Astrocyte (in vitro differentiated cells and primary cell): ENCODE results near the gene HPGDS. TPM values are rescaled to one million over a fixed set of nuclear protein-coding genes. Genes with fewer than 3 reads are reported as not detected.
A peak's percentile ranks its signal among the peaks of the same experiment; 100 is the strongest.

ENCODE experiments used
- DNase-seq: peaks from one replicate; pipeline ENCODE4 v3.0.0-alpha.2; 2010; ENCODE audit warnings: low read depth
- FAIRE-seq: peaks from 2 replicates; lab custom pipeline; 2011; peaks lifted over from hg19 to GRCh38; lab: Jason Lieb, UNC
- H2AFZ ChIP-seq: 2 replicates; pipeline ENCODE4 v1.6.0; 2012; ENCODE audit warnings: low read depth, low read length, inconsistent platforms
- H3K27ac ChIP-seq: 2 replicates; pipeline ENCODE4 v1.5.1; 2011; ENCODE audit warnings: low read depth, low read length, inconsistent platforms
- H3K27me3 ChIP-seq: 2 replicates; pipeline ENCODE4 v1.6.0; 2011; ENCODE audit warnings: low read length, inconsistent platforms; ENCODE audit not compliant: insufficient read depth
- H3K36me3 ChIP-seq: 2 replicates; pipeline ENCODE4 v1.5.1; 2011; ENCODE audit warnings: low read length, inconsistent platforms; ENCODE audit not compliant: insufficient read depth
- H3K4me1 ChIP-seq: 2 replicates; pipeline ENCODE4 v1.5.1; 2011; ENCODE audit warnings: low read length, inconsistent platforms; ENCODE audit not compliant: insufficient read depth
- H3K4me2 ChIP-seq: 2 replicates; pipeline ENCODE4 v1.6.0; 2012; ENCODE audit warnings: low read length, inconsistent platforms
- H3K4me3 ChIP-seq: 2 replicates; pipeline ENCODE4 v1.5.1; 2011; ENCODE audit warnings: low read depth, mild to moderate bottlenecking, low read length, inconsistent platforms; ENCODE audit not compliant: insufficient read depth
- H3K79me2 ChIP-seq: 2 replicates; pipeline ENCODE4 v1.6.0; 2012; ENCODE audit warnings: mild to moderate bottlenecking, low read length, inconsistent platforms; ENCODE audit not compliant: insufficient read depth
- H3K9ac ChIP-seq: 2 replicates; pipeline ENCODE4 v1.6.0; 2012; ENCODE audit warnings: mild to moderate bottlenecking, low read length, inconsistent platforms
- H3K9me3 ChIP-seq: 2 replicates; pipeline ENCODE4 v1.5.1; 2012; ENCODE audit warnings: low read depth, mild to moderate bottlenecking, low read length, inconsistent platforms; ENCODE audit not compliant: insufficient read depth
- H4K20me1 ChIP-seq: 2 replicates; pipeline ENCODE4 v1.6.0; 2012; ENCODE audit warnings: low read length, inconsistent platforms; ENCODE audit not compliant: insufficient read depth
- H3K27ac Mint-ChIP-seq: one replicate; pipeline ENCODE4 v1.8.0; 2021; ENCODE audit warnings: mild to moderate bottlenecking, mixed read lengths; ENCODE audit not compliant: unreplicated experiment
- H3K27me3 Mint-ChIP-seq: one replicate; pipeline ENCODE4 v1.8.0; 2021; ENCODE audit warnings: low read depth, mixed read lengths; ENCODE audit not compliant: unreplicated experiment
- H3K36me3 Mint-ChIP-seq: one replicate; pipeline ENCODE4 v1.8.0; 2021; ENCODE audit warnings: low read depth, mixed read lengths; ENCODE audit not compliant: unreplicated experiment
- H3K4me1 Mint-ChIP-seq: one replicate; pipeline ENCODE4 v1.8.0; 2021; ENCODE audit warnings: low read depth, mixed read lengths; ENCODE audit not compliant: unreplicated experiment
- H3K4me3 Mint-ChIP-seq: one replicate; pipeline ENCODE4 v1.8.0; 2021; ENCODE audit warnings: mild to moderate bottlenecking, moderate library complexity, mixed read lengths; ENCODE audit not compliant: unreplicated experiment
- H3K9me3 Mint-ChIP-seq: one replicate; pipeline ENCODE4 v1.8.0; 2021; ENCODE audit warnings: mild to moderate bottlenecking, mixed read lengths; ENCODE audit not compliant: unreplicated experiment
- CTCF ChIP-seq: IDR thresholded peaks from 2 replicates; pipeline ENCODE4 v1.5.1; 2011; ENCODE audit warnings: low read depth, mild to moderate bottlenecking, inconsistent platforms, low read length, moderate library complexity; ENCODE audit not compliant: insufficient read depth
- EZH2 ChIP-seq: IDR thresholded peaks from 2 replicates; pipeline ENCODE4 v1.6.1; 2012; ENCODE audit warnings: mild to moderate bottlenecking, low read length, inconsistent platforms; ENCODE audit not compliant: insufficient read depth
- total RNA-seq: library from RNA; stranded (reverse); gene quantifications from 2 replicates; pipeline ENCODE4 v1.2.1, GENCODE V29; 2021

HPGDS gene
- total RNA-seq, 1 donor from 2014 or later, result not detected

GRCh38 chr4:94349193-94349592, 6.6 kb upstream of the HPGDS start:
- Histone ChIP-seq H2AFZ (no peak overlapping the region), H4K20me1 (no peaks in the 10 kb centered on the region), H3K27me3 (no peaks in the 10 kb centered on the region), H3K36me3 (no peaks in the 10 kb centered on the region), H3K4me2 (no peak overlapping the region), H3K9me3 (no peaks in the 10 kb centered on the region), H3K9ac (no peak overlapping the region), H3K79me2 (no peaks in the 10 kb centered on the region), H3K4me1 (no peaks in the 10 kb centered on the region), H3K27ac (no peak overlapping the region), H3K4me3 (no peak overlapping the region)
- FAIRE-seq (no peak), DNase-seq (peak; percentile 35)
- Mint-ChIP-seq H3K36me3 (no peaks in the 10 kb centered on the region), H3K4me3 (no peak overlapping the region), H3K4me1 (peaks cover 8% of the 10 kb centered on the region), H3K27me3 (no peaks in the 10 kb centered on the region), H3K9me3 (no peaks in the 10 kb centered on the region), H3K27ac (no peak overlapping the region)
- no peak for TF ChIP-seq EZH2
- TF ChIP-seq CTCF, result no peak

GRCh38 chr4:94348666-94349065, 6.0 kb upstream of the HPGDS start:
- DNase-seq (no peak), FAIRE-seq (no peak)
- Mint-ChIP-seq H3K4me1 (peaks cover 8% of the 10 kb centered on the region), H3K9me3 (no peaks in the 10 kb centered on the region), H3K27me3 (no peaks in the 10 kb centered on the region), H3K4me3 (no peak overlapping the region), H3K27ac (peak overlapping the region; percentile 8), H3K36me3 (no peaks in the 10 kb centered on the region)
- H4K20me1 ChIP-seq, result no peaks in the 10 kb centered on the region
- H3K36me3 ChIP-seq, result no peaks in the 10 kb centered on the region
- H3K9me3 ChIP-seq, result no peaks in the 10 kb centered on the region
- no peaks in the 10 kb centered on the region for H3K27me3 ChIP-seq
- no peak overlapping the region for H3K4me2 ChIP-seq
- no peak overlapping the region for H3K4me3 ChIP-seq
- H2AFZ ChIP-seq, result no peak overlapping the region
- no peak overlapping the region for H3K27ac ChIP-seq
- H3K9ac ChIP-seq, result no peak overlapping the region
- TF ChIP-seq CTCF, result no peak
- no peak for TF ChIP-seq EZH2
- no peaks in the 10 kb centered on the region for H3K79me2 ChIP-seq
- H3K4me1 ChIP-seq, result no peaks in the 10 kb centered on the region

GRCh38 chr4:94346541-94346940, 3.9 kb upstream of the HPGDS start:
- Histone ChIP-seq H3K9ac (no peak overlapping the region), H3K9me3 (no peaks in the 10 kb centered on the region), H3K27ac (no peak overlapping the region), H3K36me3 (no peaks in the 10 kb centered on the region), H3K4me2 (no peak overlapping the region), H3K4me1 (no peaks in the 10 kb centered on the region), H2AFZ (no peak overlapping the region), H4K20me1 (no peaks in the 10 kb centered on the region), H3K79me2 (no peaks in the 10 kb centered on the region), H3K4me3 (no peak overlapping the region), H3K27me3 (no peaks in the 10 kb centered on the region)
- FAIRE-seq (no peak), DNase-seq (no peak)
- H3K4me3 Mint-ChIP-seq, result no peak overlapping the region
- TF ChIP-seq CTCF (no peak), EZH2 (no peak)
- no peaks in the 10 kb centered on the region for H3K27me3 Mint-ChIP-seq
- no peaks in the 10 kb centered on the region for H3K36me3 Mint-ChIP-seq
- H3K9me3 Mint-ChIP-seq, result no peaks in the 10 kb centered on the region
- peaks cover 8% of the 10 kb centered on the region for H3K4me1 Mint-ChIP-seq
- no peak overlapping the region for H3K27ac Mint-ChIP-seq
